ENCODE data around the gene IRAK1BP1.
A peak's percentile ranks its signal among the peaks of the same experiment; 100 is the strongest.
"Not testable (repeated sequence)": the region's sequence is repeated elsewhere in the genome, so short reads cannot be mapped to it uniquely, and the experiment has no call there.

The IRAK1BP1 gene, protein sequence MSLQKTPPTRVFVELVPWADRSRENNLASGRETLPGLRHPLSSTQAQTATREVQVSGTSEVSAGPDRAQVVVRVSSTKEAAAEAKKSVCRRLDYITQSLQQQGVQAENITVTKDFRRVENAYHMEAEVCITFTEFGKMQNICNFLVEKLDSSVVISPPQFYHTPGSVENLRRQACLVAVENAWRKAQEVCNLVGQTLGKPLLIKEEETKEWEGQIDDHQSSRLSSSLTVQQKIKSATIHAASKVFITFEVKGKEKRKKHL

GRCh38 chr6:78867370-78868040, at the start of gene IRAK1BP1:
IRAK1BP1 (plus strand) TSS chr6:78867551; CDS start chr6:78867577, 26 bp downstream.
- DNase-seq: peak; percentile 81

- DNase-seq: no peak
Observed at GRCh38 chr6:78824045-78824444, 43.3 kb upstream of the IRAK1BP1 start.

- DNase-seq: no peak
Observed at GRCh38 chr6:78829407-78829806, 37.9 kb upstream of the IRAK1BP1 start.

DNA sequence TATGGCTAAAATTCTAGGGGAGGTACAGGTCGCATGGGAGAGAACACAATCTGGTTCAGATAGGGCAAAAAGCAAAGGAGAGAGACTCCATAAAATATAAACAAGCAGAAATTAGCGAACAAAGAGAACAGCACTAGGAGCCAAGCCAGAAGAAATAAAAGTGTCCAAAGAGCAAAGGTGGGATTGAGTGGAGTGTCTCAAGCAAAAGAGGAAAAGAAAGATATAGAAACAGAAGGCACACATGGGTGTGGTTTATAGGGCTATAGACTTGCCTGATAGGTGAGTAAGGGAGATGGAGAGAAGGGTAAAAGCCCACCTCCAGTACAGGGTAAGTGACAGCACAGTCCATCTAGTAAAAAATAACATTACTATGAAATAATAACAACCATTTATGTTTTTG, 36.5 kb upstream of the IRAK1BP1 start:
- no peak for DNase-seq

- DNase-seq: no peak
Observed at GRCh38 chr6:78831492-78831891, 35.9 kb upstream of the IRAK1BP1 start.

DNA sequence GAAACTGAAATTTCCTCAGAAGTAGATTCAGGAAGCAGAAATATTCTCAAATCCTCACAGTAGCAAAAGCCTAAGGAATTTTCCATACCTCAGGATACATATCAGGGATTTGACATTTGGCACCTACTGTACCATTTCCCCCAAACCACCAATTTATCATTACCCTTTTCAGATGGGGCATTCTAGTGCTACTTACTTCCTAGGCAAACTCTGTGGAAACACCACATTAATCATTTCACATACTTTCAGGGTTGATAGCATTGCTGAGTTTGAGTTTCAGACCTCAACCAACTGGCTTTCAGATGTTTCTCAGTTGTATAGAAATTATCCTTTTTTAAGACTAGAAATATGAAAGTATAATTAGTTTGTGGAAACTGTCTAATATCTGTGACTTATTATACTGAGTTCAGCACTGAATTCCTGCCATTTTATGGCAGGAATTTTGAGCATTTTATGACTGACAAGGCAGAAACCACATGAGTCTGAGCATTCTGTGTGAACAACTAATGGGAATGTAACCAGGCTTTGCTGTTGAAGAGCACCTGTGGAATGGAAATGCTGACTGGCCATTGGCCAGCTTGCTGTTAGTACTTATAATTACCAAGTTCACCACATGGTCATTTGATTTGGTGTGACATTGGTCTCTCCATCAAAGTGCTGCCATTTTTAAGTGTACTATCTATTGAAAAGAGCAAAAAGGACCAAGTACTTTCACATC, 35.1 kb upstream of the IRAK1BP1 start:
- no peak for DNase-seq

DNA sequence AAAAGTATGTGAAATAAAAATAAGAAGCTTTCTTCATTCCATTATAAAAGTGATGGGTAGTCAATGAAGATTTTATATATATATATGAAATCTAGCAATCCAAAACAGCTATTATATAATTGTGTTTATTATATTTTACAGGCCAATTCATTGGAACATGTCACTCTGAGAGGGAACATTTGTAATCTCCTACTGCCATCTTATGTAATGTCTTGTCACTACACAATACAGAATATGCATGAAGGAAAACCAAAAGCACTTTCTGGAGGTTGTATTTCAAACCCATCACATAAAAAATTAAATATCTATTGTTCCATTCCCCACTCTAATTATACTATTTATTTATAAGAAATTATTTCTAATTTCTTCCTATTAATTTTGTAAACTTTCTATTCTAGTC, 31.5 kb upstream of the IRAK1BP1 start:
- peak; percentile 2 for DNase-seq

DNA sequence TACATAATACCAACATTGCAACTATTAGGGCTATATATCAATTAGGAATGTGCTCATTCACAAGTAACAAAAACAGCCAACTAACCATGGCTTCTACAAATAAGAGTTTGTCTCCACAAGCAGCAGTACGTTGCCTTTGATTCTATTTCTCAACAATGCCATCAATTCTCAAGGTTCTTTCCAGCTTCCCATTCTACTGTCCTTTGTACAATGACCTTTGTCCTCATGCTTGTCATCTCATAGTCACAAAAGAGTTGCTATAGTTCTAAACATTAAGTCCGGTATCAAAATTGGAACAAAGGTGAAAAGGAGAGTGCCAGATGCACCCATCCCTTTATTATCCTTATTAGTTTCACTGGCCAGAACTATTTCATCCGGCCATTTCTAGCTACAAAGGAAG, 30.8 kb upstream of the IRAK1BP1 start:
- DNase-seq: no peak

GRCh38 chr6:78841111-78841510, 26.2 kb upstream of the IRAK1BP1 start:
- DNase-seq: no peak

GRCh38 chr6:78842953-78843352, 24.4 kb upstream of the IRAK1BP1 start:
- DNase-seq: no peak

- no peak for DNase-seq
Observed at GRCh38 chr6:78844899-78845298, 22.5 kb upstream of the IRAK1BP1 start.

GRCh38 chr6:78845567-78845966, 21.8 kb upstream of the IRAK1BP1 start:
- DNase-seq: no peak

- no peak for DNase-seq
Observed at GRCh38 chr6:78850621-78851020, 16.7 kb upstream of the IRAK1BP1 start.

DNA sequence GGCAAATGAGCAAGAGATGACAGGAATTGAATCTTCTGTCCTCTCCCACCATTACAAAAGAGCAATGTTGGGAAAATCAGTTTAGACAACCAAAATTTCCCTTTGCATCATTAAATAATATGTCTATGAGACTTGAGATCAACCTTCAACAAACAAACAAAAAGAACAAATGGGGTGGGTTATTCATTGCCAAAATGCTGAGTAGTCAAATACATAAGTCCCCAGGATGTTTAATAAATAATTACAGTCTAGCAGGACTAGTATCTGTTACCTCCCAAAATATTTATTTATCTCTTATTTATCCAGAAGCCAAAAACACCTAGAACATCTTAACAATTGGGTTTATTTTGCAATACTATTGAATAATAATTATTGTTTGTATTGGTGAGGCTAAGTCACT, 16.2 kb upstream of the IRAK1BP1 start:
- DNase-seq: no peak

- no peak for DNase-seq
Observed at GRCh38 chr6:78854546-78854945, 12.8 kb upstream of the IRAK1BP1 start.

DNA sequence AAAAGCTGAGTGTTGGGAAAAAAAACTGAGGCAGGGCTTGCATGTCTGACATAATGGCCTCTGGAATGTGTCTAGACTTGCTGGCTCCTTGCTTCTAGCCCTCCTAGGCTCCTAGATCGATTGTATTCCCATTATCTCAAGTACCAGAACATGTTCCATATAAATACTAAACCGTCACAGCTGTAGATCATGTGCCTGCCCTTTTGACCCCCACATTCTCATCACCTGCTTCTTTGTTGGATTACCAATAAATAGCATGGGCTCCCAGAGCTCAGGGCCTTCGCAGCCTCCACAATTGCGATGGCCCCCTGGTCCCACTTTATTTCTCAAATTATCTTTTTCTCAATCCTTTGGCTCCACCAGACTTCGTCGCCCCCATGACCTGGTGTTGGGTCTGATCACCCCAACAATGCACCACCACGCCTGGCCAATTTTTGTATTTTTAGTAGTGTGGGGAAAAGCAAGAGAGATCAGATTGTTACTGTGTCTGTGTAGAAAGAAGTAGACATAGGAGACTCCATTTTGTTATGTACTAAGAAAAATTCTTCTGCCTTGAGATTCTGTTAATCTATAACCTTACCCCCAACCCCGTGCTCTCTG, 8.9 kb upstream of the IRAK1BP1 start:
- DNase-seq: not testable (repeated sequence)

DNA sequence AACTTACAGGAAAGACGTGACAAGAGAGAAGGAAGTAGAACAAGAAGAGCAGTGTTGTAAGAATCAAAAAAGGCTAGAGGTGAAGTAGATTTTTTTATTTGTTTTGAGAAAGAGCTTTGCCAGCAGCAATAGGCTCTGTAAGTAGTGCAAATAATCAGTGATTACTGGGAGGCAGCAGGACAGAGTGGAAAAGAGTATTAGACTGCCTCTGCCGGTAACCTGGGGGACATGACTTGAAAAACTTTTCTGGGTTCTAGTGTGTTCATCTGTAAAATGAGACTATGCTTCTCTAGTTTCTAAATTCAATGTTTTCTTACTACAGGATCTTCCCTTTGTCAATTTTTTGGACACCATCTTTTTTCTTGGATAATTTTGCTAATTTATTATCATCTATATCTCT, 5.8 kb upstream of the IRAK1BP1 start:
- DNase-seq: no peak

- no peak for DNase-seq
Observed at GRCh38 chr6:78863576-78863975, 3.8 kb upstream of the IRAK1BP1 start.

DNA sequence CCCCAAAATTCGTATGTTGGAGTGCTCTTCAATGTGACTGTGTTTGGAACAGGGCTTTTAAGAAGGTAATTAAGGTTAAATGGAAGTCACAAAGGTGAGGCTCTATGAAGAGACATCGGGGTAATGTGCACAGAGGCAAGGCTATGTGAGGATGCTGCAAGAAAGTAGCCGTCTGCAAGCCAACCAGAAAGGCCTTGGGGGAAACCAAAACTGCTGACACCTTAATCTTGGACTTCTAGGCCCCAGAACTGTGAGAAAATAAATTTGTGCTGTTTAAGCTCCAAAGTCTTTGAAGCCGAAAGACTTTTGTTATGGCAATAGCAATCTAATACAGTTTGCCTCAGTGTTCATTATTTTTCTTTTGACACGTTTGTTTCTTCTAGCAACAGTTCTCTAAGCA, 2.4 kb upstream of the IRAK1BP1 start:
- no peak for DNase-seq

DNA sequence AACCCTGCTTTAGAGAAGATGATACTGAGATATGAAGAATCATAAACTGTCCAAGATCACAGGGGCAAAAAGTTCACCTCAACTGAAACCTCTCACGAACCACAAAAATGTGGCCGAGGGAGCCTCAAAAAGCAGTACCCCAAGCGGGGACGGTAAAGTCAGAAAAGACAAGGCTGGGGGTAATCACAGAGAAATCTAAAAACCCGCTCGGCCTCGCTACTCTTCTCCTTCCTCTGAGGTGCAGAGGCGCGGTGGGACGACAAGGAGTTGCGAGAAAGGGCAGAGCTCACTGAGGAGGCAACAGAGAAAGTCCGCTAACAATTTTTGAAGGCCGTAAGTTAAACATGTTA, 356 bp upstream of the IRAK1BP1 start:
- DNase-seq: no peak

DNA sequence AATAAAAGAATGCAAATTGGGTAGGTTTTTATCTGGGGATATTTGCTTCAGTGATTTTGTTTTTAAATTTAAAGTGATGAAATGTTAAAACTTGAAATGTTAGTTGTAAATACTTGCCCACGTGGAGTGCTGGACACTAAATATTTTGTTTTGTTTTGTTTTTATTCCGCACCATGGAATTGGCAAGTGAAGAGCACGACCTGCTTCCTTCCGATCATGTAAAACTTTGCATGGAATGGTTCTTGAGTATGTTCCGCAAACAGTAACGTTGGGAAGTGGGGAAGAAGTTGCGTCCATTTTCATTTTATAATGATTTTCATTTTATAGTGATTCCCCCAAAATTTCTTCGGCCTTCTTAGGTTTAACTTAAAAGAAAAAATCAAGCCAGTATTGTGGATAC, 765 bp downstream of the IRAK1BP1 start:
- DNase-seq: no peak

- DNase-seq: no peak
Observed at GRCh38 chr6:78875505-78875904, 8.2 kb downstream of the IRAK1BP1 start.

GRCh38 chr6:78883651-78884050, 16.3 kb downstream of the IRAK1BP1 start:
- DNase-seq: no peak

DNA sequence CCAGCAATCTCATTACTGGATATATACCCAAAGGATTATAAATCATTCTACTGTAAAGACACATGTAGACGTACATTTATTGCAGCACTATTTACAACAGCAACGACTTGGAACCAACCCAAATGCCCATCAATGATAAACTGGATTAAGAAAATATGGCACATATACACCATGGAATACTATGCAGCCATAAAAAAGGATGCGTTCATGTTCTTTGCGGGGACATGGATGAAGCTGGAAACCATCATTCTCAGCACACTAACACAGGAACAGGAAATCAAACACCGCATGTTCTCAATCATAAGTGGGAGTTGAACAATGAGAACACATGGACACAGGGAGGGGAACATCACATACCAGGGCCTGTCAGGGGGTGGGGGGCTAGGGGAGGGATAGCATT, 22.6 kb downstream of the IRAK1BP1 start:
- not testable (repeated sequence) for DNase-seq

Data from DMS153 (cell line).